GM18520 (cell line): ENCODE measurements around the gene LARP4.
A peak's percentile ranks its signal among the peaks of the same experiment; 100 is the strongest.
"Not testable (repeated sequence)": the region's sequence is repeated elsewhere in the genome, so short reads cannot be mapped to it uniquely, and the experiment has no call there.

Experiments
- ATAC-seq: cut with Tn5 transposase; IDR thresholded peaks from one replicate; pipeline ENCODE4 v1.9.1; 2021; ENCODE audit not compliant: unreplicated experiment

LARP4 gene

GRCh38 chr12:50477241-50477832 lies 76.7 kb downstream of the LARP4 start:
- no peak for ATAC-seq

- no peak for ATAC-seq
Measured at GRCh38 chr12:50482571-50482970, 81.9 kb downstream of the LARP4 start.

- no peak for ATAC-seq
Measured at GRCh38 chr12:50483488-50483887, 82.8 kb downstream of the LARP4 start.

GRCh38 chr12:50488801-50489200 lies 88.1 kb downstream of the LARP4 start:
- no peak for ATAC-seq

- ATAC-seq: not testable (repeated sequence)
Measured at GRCh38 chr12:50498119-50498518, 97.4 kb downstream of the LARP4 start.

- peak; percentile 63 for ATAC-seq
Measured at GRCh38 chr12:50504798-50505674, 104.4 kb downstream of the LARP4 start, which contains the start of gene DIP2B. Gene DIP2B, plus strand, starts transcription at chr12:50504985. Its CDS starts 156 bp downstream, at chr12:50505141.

GRCh38 chr12:50505675-50506530 lies 105.2 kb downstream of the LARP4 start:
- no peak for ATAC-seq

- ATAC-seq: no peak
Measured at GRCh38 chr12:50506753-50507473, 106.2 kb downstream of the LARP4 start.

- ATAC-seq: no peak
Measured at GRCh38 chr12:50507474-50507838, 106.8 kb downstream of the LARP4 start.

- ATAC-seq: no peak
Measured at GRCh38 chr12:50507930-50508329, 107.2 kb downstream of the LARP4 start.

- no peak for ATAC-seq
Measured at GRCh38 chr12:50508414-50508813, 107.7 kb downstream of the LARP4 start.

GRCh38 chr12:50508970-50509663 lies 108.4 kb downstream of the LARP4 start:
- no peak for ATAC-seq

- ATAC-seq: no peak
Measured at GRCh38 chr12:50514526-50515276, 114.0 kb downstream of the LARP4 start.

GRCh38 chr12:50515587-50515986 lies 114.9 kb downstream of the LARP4 start:
- no peak for ATAC-seq

GRCh38 chr12:50517421-50518048 lies 116.8 kb downstream of the LARP4 start:
- ATAC-seq: peak; percentile 80

GRCh38 chr12:50518090-50518489 lies 117.4 kb downstream of the LARP4 start:
- no peak for ATAC-seq

- ATAC-seq: no peak
Measured at GRCh38 chr12:50519353-50519752, 118.7 kb downstream of the LARP4 start.

- ATAC-seq: no peak
Measured at GRCh38 chr12:50520416-50521207, 119.9 kb downstream of the LARP4 start.
